GM19240 (cell line): Measurements from ENCODE around the gene CLK3.
A peak's percentile ranks its signal among the peaks of the same experiment; 100 is the strongest.
"Not testable (repeated sequence)": the region's sequence is repeated elsewhere in the genome, so short reads cannot be mapped to it uniquely, and the experiment has no call there.

Source experiments
- DNase-seq: peaks from one replicate; pipeline ENCODE4 v3.0.0; 2011; ENCODE audit warnings: low spot score; ENCODE audit not compliant: insufficient read length

Gene CLK3

DNA sequence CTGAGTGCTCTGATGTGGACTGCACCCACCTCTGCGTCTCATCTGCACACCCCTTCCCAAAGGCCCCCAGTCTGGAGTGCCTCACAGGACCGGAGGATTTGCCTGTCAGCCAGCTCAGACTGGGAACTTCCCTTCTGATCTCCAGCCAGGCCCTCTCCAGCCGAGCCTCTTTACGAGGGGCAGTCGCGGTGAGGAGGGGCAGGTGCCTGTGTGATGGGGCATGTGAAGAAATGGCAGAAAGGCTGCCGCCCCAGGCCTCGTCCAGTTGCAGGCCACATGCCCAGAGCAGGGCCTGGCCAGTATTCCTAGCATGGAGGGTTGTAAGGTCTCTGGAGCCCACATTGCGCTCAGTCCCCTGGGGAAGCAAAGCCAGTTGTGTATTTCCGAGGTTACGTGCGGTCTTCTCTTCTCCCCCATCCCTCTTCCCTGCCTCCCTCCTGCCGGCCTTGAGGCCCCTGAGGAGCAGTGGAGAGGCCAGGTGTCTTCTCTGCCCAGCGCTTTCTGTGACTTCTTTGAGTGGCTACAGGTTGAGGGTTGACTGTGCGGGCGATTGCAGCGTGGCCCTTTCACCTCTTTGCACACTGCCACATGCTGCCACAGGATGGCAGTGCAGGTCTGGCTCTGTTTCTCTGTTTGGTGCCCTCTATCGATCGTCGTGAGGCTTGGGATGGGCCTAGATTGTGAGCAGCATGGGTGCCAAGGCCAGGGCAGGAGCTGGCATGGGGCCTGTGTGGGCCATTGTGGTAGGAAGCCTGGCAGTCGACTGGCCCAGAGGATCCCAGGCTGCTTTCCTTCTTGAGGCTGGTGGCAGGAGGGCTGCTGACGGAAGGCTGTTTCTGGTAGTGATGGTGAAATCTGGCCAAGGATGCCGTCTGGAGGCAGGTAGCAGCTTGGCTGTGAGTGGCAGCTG lies 5.3 kb downstream of the CLK3 start:
- DNase-seq, result peak; percentile 74

DNA sequence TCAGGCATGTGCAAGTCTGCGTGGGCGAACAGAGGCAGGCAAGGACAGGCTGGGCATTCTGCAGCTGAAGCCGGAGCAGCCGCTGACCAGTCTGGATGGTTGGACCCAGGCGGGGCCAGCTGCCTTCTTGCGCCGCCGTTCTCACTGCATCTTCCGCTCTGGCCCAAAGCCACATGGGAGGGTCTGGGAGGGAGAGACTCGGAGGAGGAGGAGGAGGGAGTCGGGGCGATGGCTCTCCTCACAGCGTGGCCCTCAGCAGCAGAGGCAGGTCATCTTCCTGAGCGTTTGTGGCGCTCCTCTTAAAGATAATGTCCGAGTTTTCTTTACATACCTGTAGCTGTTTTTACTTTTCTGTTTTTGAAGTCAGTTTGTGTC lies 5.9 kb downstream of the CLK3 start:
- no peak for DNase-seq

DNA sequence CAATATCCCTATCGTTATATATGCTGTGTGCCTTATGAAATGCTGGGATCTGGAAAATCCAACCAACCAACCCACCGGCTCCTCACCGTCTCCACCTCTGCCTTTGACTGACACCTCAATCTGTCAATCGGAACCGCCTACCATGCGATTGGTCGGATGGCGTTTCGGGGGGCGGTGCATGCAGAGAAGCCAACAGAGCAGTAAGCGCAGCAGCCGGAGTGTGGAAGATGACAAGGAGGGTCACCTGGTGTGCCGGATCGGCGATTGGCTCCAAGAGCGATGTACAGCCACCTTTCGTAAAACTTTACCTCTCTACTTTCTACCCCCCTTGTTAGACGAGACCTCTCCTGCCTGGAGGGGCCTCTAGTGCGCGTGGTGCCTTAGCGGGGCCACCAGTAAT lies 6.3 kb downstream of the CLK3 start:
- DNase-seq, result no peak

DNA sequence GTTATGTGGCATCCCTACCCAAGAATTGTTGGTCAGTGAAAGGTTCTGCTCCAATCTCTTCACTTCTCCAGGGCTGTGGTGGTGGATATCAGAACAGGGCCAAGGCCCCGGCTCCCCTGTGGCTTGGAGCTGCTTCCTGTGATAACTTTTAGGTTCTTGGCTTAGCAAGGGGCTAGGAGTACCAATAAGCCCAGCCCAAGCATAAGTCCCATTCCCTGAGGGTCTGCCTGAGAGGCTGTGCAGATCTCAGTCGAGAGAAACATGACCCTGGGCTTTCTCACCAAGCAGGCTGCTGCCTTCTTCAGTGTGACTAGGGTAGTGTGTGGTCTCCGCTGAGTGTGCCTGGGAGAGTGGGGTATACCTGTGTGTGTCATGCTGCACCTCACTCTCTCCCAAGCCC lies 7.1 kb downstream of the CLK3 start:
- DNase-seq, result no peak

DNA sequence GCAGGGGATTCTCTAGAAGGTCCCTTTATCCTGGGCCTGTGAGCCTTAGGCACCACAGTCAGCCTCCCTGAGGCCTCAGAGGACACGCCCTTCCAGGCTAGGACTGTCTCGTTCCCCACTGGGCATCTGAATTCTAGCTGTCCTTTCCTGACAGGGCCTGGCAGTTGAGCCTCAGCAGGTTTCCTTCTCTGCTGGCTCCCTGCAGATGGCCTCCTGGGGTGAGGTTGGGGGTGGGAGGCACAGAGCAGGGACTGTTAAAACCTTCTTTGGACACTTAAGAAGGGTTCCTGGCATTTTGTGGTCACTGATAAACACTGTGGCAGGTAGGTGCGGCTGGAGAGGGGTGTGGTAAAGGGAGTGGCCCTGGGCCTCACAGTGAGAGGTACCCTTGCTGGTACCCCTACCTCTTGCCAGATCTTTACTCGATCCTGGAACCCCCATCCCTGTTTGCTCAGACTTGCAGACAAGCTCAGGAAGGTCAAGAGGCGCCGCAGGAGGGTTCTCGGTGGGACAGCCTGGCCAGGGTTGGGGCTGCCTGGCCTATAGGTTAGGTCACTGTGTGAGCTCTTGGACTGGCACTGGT lies 8.5 kb downstream of the CLK3 start:
- DNase-seq, result no peak

DNA sequence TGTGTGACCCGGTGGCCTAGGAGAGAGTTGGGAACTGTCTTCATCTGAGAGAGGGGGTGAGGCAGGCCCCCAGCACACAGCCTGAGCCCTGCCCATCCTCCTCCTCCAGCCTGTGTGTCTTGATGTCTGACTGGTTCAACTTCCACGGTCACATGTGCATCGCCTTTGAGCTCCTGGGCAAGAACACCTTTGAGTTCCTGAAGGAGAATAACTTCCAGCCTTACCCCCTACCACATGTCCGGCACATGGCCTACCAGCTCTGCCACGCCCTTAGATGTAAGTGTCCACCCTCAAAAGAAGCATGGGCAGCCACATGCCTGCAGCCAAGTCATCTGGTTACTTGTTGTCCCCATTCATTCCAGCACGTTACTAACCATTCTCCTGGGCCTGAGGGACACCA lies 10.1 kb downstream of the CLK3 start:
- DNase-seq, result no peak

DNA sequence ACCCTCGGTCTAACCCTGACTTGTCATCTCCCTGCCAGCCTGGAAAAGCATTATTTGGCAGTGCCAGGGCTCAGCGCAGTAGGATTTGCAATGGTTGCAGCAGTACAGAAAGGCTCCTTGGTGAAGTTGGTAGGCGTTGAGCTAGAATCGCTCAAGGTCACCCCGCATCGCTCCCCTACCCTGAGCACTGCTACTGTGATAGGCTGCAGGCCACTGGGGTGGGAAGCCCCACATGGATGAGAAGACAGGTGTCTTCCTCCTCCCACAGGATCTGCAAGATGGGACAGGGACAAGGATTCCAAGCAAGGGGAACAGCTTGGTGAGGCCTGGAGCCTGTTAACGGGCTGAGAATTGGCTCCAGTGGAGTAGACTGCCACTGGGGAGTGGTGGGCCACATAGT lies 10.7 kb downstream of the CLK3 start:
- DNase-seq, result no peak

DNA sequence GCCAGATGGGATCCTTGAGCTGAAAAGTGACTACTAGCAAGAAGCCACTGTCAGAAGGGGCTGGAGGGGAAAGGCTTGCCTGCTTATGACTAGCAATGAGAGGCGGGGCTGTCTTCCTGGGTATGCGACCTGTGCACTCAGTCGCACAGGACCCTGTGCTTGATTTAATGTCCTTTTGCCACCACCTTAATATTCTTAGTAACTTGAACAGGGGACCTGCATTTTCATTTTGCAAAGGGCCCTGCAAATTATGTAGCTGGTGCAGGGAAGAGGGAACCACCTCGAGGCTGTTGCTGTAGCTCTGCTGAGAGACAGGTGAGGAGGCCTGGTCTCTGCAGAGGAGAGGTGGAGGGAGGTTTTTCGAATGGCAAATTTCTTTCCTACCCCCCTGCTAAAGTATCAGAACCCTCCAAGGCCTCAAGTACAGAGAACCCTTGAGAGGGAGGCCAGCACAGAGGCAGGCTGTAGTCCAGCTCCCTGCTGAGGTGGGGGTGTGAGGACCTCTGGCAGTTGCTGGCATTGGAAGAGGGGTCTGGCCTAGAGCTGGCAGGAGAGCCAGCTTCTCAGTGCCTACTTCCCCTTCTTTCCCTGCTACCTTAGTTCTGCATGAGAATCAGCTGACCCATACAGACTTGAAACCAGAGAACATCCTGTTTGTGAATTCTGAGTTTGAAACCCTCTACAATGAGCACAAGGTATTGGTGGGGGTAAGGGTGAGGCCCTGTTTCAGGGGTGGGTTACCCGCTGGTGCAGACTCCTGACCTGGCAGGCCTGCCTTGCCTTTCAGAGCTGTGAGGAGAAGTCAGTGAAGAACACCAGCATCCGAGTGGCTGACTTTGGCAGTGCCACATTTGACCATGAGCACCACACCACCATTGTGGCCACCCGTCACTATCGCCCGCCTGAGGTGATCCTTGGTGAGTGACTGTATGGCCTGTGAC lies 11.4 kb downstream of the CLK3 start:
- DNase-seq, result peak; percentile 33

DNA sequence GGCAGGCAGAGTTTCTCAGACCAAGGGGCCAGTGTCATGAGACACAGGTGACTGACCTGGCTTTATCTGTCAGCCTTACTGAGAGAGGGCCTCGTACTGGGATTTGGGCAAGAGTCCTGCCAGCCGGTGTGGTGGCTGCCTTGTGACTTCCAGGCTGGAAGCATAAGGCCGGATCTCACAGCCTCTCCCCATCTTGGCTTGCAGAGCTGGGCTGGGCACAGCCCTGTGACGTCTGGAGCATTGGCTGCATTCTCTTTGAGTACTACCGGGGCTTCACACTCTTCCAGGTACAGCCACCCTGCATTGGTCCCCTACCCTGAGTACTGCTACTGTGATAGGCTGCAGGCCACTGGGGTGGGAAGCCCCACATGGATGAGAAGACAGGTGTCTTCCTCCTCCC lies 12.1 kb downstream of the CLK3 start:
- no peak for DNase-seq

DNA sequence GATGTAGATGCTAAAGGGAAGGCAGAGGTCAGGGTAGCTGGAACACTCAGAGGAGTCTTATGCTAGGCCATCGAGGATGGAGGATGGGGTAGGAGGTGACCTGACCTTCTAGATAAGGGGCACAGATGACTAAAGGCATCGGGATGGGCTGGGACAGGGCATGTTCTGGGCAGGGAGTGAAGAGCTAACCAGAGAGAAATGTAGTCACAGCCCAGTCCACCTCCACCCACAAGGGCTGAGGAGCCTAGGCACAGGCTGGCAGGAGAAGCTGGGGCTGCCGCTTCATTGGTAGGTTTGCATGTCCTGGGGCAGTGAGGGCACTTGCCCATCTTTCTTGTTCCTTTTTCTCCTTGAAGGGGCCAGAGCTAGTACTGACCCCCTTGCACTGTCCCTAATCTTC lies 12.6 kb downstream of the CLK3 start:
- DNase-seq, result no peak

DNA sequence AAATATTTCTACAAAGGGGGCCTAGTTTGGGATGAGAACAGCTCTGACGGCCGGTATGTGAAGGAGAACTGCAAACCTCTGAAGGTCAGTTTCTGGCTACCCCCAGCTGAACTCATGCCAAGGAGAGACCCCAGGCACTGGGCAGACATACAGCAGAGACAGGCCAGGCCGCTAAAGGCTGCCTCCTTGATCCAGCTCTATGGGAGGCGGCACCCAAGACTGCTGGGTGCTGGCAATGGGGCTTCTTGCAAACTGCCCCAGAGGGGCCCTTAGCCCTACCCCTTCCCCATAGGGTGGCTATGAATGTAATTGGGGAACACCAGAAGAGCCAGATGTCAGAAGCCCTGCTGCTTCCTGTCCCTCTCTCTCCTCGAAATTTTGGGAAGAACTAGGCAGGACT lies 13.3 kb downstream of the CLK3 start:
- no peak for DNase-seq

DNA sequence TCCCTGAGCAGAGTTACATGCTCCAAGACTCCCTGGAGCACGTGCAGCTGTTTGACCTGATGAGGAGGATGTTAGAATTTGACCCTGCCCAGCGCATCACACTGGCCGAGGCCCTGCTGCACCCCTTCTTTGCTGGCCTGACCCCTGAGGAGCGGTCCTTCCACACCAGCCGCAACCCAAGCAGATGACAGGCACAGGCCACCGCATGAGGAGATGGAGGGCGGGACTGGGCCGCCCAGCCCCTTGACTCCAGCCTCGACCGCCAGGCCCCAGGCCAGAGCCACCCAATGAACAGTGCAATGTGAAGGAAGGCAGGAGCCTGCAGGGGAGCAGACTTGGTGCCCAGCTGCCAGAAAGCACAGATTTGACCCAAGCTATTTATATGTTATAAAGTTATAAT lies 14.1 kb downstream of the CLK3 start:
- not testable (repeated sequence) for DNase-seq

DNA sequence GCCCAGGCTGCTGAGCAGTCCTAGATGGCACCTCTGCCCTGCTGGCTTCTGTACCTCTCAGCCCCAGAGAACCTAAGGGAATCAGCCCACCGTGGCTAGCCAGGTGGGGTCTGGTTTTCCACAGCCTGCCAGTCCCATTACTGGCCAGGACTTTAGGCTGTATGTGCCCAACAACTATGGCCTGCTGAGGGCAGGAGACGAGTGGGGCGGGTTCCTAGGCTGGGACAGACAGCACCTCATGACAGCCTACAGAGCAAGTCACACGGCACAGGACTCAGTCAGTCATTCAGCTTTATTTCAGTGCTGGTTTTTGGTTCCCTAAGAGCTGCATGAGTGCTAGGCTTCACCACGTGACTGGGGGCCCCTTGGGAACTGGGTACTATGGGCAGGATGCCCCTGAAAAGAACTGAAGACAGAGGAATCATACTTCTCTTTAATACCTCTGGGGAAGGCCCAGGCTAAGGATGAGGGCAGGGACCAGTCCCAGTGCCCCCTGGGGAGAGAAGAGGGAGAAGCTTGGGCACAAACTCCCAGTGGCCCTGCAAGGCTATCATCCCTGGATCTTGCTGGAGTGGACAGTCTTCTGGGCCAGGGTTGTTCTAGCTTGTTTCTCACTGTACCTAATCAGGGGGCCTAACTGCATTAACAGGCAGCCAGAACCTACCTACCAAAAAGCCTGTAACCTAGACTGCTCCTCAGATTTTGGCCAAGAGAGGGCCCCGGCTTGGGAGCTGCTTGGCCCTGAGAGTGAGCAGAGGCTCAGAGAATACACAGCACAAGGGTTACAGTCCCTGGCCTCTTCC lies 14.8 kb downstream of the CLK3 start:
- DNase-seq, result no peak

DNA sequence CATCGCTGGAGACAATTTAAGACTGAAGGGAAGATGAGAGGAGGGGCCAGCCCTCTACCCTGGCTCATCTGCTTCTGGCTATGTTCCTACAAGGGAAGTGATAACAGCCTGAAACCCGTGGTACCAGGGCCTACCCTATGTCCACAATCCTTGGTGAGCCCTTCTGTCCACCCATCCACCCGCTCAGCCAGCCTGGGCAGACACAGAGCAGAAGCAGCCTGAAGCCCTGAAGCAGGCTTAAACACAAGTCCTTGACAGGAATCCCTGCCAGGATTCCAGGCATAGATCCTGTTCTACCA lies 15.4 kb downstream of the CLK3 start:
- no peak for DNase-seq

DNA sequence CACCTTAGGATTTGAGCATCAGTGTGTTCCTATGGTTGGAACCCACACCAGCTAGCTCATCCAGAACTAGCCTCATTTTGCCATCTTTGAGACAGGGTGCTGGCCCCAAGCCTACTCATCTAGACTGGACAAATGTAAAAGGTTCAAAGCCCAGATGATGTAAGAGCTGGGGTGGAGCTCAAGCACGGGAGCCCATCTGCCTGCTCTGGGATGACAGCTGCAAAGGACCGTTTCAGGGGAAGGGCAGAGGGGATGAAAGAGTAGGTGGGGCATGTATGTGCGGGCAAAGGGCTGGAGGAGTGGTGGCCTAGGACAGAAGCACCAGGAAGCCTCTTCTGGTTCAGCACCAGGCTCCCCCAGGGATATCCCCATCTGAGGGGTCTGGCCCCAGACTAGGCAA lies 15.8 kb downstream of the CLK3 start:
- DNase-seq, result no peak

DNA sequence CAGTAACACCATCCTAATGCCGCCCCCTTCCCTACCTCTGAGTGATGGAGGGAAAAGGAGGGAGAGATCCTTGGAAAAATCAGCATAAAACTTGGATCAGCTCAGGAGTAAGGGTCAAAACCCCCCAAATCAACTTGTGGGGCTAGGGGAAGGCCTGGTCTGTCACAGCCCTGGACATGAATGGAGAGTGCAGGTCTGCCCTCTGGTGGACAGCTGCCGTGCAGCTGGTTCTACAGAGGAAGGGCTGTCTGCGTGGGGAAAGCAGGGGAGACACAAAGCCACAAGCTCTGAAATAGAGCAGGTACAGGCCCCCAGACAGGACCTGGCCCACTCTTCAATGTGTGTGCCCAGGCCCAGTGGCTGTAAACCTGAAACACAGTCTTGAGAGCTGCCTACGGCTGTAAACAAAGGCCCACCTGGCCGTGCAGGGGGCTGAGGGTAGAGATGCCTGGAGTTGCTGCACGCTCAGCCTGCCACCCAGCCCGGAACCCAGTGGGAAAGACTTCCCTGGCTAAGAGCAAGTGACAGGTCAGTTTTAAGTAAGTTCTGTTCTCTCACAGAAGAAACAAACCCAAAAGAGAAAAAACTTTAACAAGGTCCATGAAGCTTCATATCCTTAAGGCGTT lies 16.4 kb downstream of the CLK3 start:
- DNase-seq, result peak; percentile 61

DNA sequence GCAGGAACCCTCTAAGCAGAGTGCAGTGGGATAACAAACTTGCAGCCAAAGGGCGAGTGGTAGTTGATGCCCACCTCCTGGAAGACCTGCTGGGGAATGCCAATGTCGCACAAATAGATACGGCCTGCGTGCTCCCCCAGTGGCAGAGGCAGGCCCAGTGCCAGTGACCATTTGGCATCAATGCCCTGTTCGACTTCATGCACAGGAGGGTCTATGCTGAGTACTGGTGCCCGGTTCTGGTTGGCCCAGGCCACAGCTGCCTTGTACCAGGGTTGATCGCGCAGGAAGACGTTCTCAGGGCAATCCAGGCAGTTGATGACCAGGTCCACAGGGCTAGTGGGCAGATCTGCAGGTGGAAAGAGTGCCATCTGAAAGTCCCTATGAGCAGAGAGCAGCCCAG lies 17.0 kb downstream of the CLK3 start:
- no peak for DNase-seq

DNA sequence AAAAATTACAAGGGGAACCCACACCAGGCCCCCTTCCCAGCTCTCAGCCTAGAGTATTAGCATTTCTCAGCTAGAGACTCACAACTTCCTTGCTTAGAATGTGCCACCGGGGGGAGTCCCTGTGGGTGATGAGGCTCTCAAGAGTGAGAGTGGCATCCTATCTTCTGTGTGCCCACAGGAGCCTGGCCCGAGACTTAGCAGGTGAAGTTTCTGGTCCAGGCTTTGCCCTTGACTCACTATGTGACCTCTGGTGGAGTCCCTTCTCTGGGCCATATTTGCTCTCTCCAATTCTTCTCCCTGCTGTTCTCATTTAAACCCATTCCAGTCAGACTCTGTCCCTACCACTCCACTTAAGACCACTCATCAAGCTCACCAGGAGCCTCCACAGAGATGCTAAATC lies 18.1 kb downstream of the CLK3 start:
- no peak for DNase-seq

DNA sequence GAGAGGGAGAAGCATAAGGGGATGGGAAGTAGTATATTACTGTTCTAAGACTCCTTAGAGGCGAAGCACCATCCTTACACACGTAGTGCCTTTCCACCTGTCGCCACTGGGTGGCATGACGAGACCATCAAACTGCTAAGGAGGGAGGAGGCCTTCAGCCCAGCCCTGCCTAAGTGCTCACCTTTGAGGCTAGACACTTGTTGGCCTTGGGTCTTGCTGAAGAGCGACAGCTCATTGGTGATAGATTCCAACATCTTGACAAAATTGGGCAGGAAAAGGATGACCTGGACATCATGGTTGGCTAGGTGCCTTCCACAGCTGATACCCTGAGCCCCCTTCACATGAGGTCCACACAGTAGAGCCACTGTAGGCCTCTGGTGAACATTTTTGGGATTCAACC lies 19.6 kb downstream of the CLK3 start:
- DNase-seq, result peak; percentile 89

DNA sequence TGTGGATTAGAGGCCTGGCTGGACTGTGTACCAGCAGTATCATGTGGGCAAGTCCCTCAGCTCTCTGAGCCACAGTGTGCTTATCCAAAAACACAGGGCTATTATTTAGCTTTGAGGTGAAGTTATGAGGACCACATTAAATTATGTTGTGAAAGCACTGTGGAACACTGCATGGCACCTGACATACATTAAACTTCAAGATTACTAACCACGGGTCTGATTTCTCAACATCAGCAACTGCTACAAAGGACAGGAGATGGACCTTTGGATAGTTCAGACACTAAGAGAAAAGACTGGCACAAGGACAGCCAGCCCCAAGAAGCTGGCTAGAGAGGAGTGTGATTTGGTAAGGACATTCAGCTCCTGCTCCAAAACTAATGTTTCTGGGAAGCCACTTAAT lies 21.3 kb downstream of the CLK3 start:
- DNase-seq, result no peak

DNA sequence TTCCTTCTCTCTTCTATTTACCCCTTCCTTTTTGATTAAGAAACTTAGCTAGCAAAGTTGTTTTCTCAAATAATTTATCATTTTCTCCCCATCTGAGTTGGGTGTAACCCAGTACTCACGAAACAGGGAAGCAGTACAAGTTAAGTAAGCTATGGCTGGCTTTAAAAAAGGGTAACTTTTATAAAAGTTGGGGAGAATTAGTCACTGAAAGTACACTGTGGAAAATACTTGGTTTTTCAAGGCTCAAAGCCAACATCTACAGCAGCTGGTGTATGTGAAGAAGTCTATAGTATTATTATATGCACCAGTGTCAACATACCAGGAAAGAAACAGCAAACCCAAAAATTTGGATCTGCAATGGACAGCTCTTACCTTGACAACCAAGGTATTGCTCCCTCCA lies 25.5 kb downstream of the CLK3 start:
- DNase-seq, result no peak
